Adrenal gland (tissue), 12 donors: ENCODE data around the gene CEBPG. TPM values are rescaled to one million over a fixed set of nuclear protein-coding genes. Genes with fewer than 3 reads are reported as not detected.

ENCODE experiments used
- DNase-seq, 7 donors: peaks; one replicate each; pipeline ENCODE4 v3.0.0-alpha.2; 2019 to 2020
- H3K27ac ChIP-seq, 5 donors: fragments of 200-600 bp; sonication (generic) in 4 of 5; 1 replicate in 3 of 5; 2 replicates in 2 of 5; pipeline versions ENCODE4 v1.5.1 to v1.8.0; 2016 to 2020; ENCODE audit warnings: mild to moderate bottlenecking in 1 of 5
- H3K27me3 ChIP-seq: fragments of 200-600 bp; 2 replicates; pipeline ENCODE4 v1.8.0; 2021
- H3K36me3 ChIP-seq, 2 donors: fragments of 200-600 bp; replicated peaks in 1 of 2; 1 replicate in 1 of 2; 2 replicates in 1 of 2; pipeline versions ENCODE4 v1.5.1 to v1.8.0; 2018 to 2022
- H3K4me1 ChIP-seq, 2 donors: fragments of 200-600 bp; replicated peaks in 1 of 2; 1 replicate in 1 of 2; 2 replicates in 1 of 2; pipeline versions ENCODE4 v1.5.1 to v1.8.0; 2018 to 2021
- H3K4me3 ChIP-seq, 4 donors: fragments of 200-600 bp; sonication (generic) in 3 of 4; one replicate each; pipeline ENCODE4 v1.5.1; 2016 to 2018
- H3K9me3 ChIP-seq, 3 donors: fragments of 200-600 bp; sonication (generic) in 1 of 3; replicated peaks in 1 of 3; 1 replicate in 2 of 3; 2 replicates in 1 of 3; pipeline versions ENCODE4 v1.5.1 to v1.8.0; 2016 to 2021
- CTCF ChIP-seq, 6 experiments: fragments of 450-650 bp in 4 of 6; fragments of 200-600 bp in 2 of 6; sonication (generic) in 1 of 6; IDR thresholded peaks; 1 replicate in 5 of 6; 2 replicates in 1 of 6; pipeline versions ENCODE4 v1.5.1 to v1.8.0; 2016 to 2021; ENCODE audit warnings: antibody characterized with exemption in 6 of 6, mild to moderate bottlenecking in 2 of 6, moderate library complexity in 1 of 6
- POLR2A ChIP-seq, 2 donors: fragments of 450-650 bp; IDR thresholded peaks; one replicate each; pipeline ENCODE4 v1.6.1; 2017; ENCODE audit warnings: antibody characterized with exemption in 2 of 2, mild to moderate bottlenecking in 2 of 2, moderate library complexity in 1 of 2
- WGBS, 4 donors: extraction: QIAGEN DNeasy Blood & Tissue Kit in 2 of 4; methylation state at CpG; one replicate each; pipeline versions ENCODE4 v1.1.5 to v1.1.7; 2013 to 2017; 5-methylcytosine and 5-hydroxymethylcytosine counted together
- intact Hi-C, 2 donors: fragments of 100-400 bp; cut with DNase I; formaldehyde crosslinking; loops; one replicate each; pipeline versions ENCODE4 v1.14.1 to v1.15.0; 2022 to 2023
- polyA plus RNA-seq, 3 donors: library from polyadenylated mRNA; stranded (reverse); fragments of 200-250 nt in 2 of 3; fragments of 350-450 nt in 1 of 3; fragmentation: Illumina TruSeq in 1 of 3; extraction: RNeasy Lipid Tissue Mini Kit (QIAGEN cat#74804) in 1 of 3; gene quantifications; one replicate each; pipeline ENCODE4 v1.2.3, GENCODE V29; 2013 to 2014
- total RNA-seq, 9 donors: library from RNA; depleted of rRNA in 4 of 9; stranded (reverse); fragments of >200 nt in 4 of 9; fragments of 120-200 nt in 1 of 9; fragmentation: NEBNext Ultra II Directional in 1 of 9; extraction: Animal tissue kit (Norgen Biotek cat#: 25700) in 1 of 9; gene quantifications; one replicate each; pipeline versions ENCODE4 v1.1.0 to v1.2.4, GENCODE V29; 2013 to 2023
- donor health status: healthy with polysubstance abuse.
- donor health status: Bipolar disorder and iron deficiency.
- donor health status: DM: yes; HTN: yes; CAD: no.
- donor health status: DM: no; HTN: no; CAD: no.
- donor health status: DM: no; HTN: no; CAD: no.
- donor health status: DM: yes; HTN: yes; CAD: no.

CEBPG gene
- total and polyA plus RNA-seq, 12 donors, result 8.9 to 21.9 (median 10.7) TPM

- intact Hi-C loops, result no loop called here
- H3K36me3 ChIP-seq, result no peaks in the 10 kb centered on the region
- H3K4me3 ChIP-seq, result no peak overlapping the region
- H3K27me3 ChIP-seq, result no peaks in the 10 kb centered on the region
- peaks cover 12 to 56% of the 10 kb centered on the region in 2 donors for H3K4me1 ChIP-seq
- peak in 1 of 7 donors; percentile 33 for DNase-seq
- TF ChIP-seq POLR2A (IDR thresholded peaks at IDR 0.05) (no peak), CTCF (IDR thresholded peaks at IDR 0.05) (no peak)
- no peaks in the 10 kb centered on the region for H3K9me3 ChIP-seq
- 56 to 75% (median 62%) methylated on average over 12 to 30 of the region's 30 CpGs for WGBS, 4 donors
- H3K27ac ChIP-seq, result peak overlapping the region in 1 of 5 donors; percentile 53
Observed at GRCh38 chr19:33394006-33394722, 20.7 kb downstream of the CEBPG start.

- H3K4me3 ChIP-seq, result no peak overlapping the region
- intact Hi-C loops, result no loop called here
- peak overlapping the region in 1 of 5 donors; percentile 53 for H3K27ac ChIP-seq
- no peaks in the 10 kb centered on the region for H3K9me3 ChIP-seq
- no peak for DNase-seq
- TF ChIP-seq POLR2A (IDR thresholded peaks at IDR 0.05) (no peak), CTCF (IDR thresholded peaks at IDR 0.05) (no peak)
- H3K27me3 ChIP-seq, result no peaks in the 10 kb centered on the region
- H3K4me1 ChIP-seq, result peaks cover 12 to 49% of the 10 kb centered on the region in 2 donors
- no peaks in the 10 kb centered on the region for H3K36me3 ChIP-seq
- WGBS, 4 donors, result 71 to 86% (median 77%) methylated on average over 12 to 19 of the region's 19 CpGs
Observed at GRCh38 chr19:33394723-33395560, 21.4 kb downstream of the CEBPG start.

GRCh38 chr19:33395561-33396550 is 22.3 kb downstream of the CEBPG start:
- H3K36me3 ChIP-seq, result no peaks in the 10 kb centered on the region
- DNase-seq, result peak in 1 of 7 donors; percentile 27
- intact Hi-C loops, result no loop called here
- no peaks in the 10 kb centered on the region for H3K27me3 ChIP-seq
- peaks cover 12 to 44% of the 10 kb centered on the region in 2 donors for H3K4me1 ChIP-seq
- 68 to 83% (median 77%) methylated on average over 10 to 31 of the region's 31 CpGs for WGBS, 4 donors
- H3K27ac ChIP-seq, result peak overlapping the region in 1 of 5 donors; percentile 71
- H3K9me3 ChIP-seq, result no peaks in the 10 kb centered on the region
- TF ChIP-seq POLR2A (IDR thresholded peaks at IDR 0.05), result no peak
- no peak for TF ChIP-seq CTCF (IDR thresholded peaks at IDR 0.05)
- no peak overlapping the region for H3K4me3 ChIP-seq
